ENCODE measurements around the gene KRTAP12-2.

The KRTAP12-2 gene

GRCh38 chr21:44711327-44712202 is 44.8 kb upstream of the KRTAP12-2 start, which contains the start of gene TSPEAR:
TSPEAR (minus strand) TSS chr21:44711572; CDS start chr21:44711514, 58 bp downstream.
- ChIA-PET CTCF (interaction anchor here (1.4 kb wide), 1 partner anchor 82 kb away, joined by 5 read pairs; no protein-coding TSS in a partner anchor), POLR2A (no interaction called here)
- no peak for DNase-seq (ENCODE audit: low read depth, low spot score)
- TF ChIP-seq CTCF (IDR thresholded peaks at IDR 0.05; ENCODE audit: insufficient read depth, low read length, missing control alignments), result no peak
- H3K4me3 ChIP-seq (ENCODE audit: low read depth, low read length), result no peak within 1 kb of the TSS

GRCh38 chr21:44710756-44711326 is 44.1 kb upstream of the KRTAP12-2 start:
- no peak for DNase-seq (ENCODE audit: low read depth, low spot score)
- POLR2A ChIA-PET, result no interaction called here
- CTCF ChIA-PET, result interaction anchor here (1.4 kb wide), 1 partner anchor 82 kb away, joined by 5 read pairs; no protein-coding TSS in a partner anchor
- TF ChIP-seq CTCF (IDR thresholded peaks at IDR 0.05; ENCODE audit: insufficient read depth, low read length, missing control alignments), result no peak
- H3K4me3 ChIP-seq (ENCODE audit: low read depth, low read length), result no peak overlapping the region

GRCh38 chr21:44710294-44710665 is 43.6 kb upstream of the KRTAP12-2 start:
- no peak for DNase-seq (ENCODE audit: low read depth, low spot score)
- ChIA-PET CTCF (interaction anchor here (1.4 kb wide), 1 partner anchor 83 kb away, joined by 5 read pairs; no protein-coding TSS in a partner anchor), POLR2A (no interaction called here)
- TF ChIP-seq CTCF (IDR thresholded peaks at IDR 0.05; ENCODE audit: insufficient read depth, low read length, missing control alignments), result no peak
- H3K4me3 ChIP-seq (ENCODE audit: low read depth, low read length), result no peak overlapping the region

GRCh38 chr21:44709426-44710293 is 42.9 kb upstream of the KRTAP12-2 start:
- CTCF ChIA-PET, result interaction anchor here (1.4 kb wide), 1 partner anchor 84 kb away, joined by 5 read pairs; no protein-coding TSS in a partner anchor
- TF ChIP-seq CTCF (IDR thresholded peaks at IDR 0.05; ENCODE audit: insufficient read depth, low read length, missing control alignments), result no peak
- DNase-seq (ENCODE audit: low read depth, low spot score), result no peak
- H3K4me3 ChIP-seq (ENCODE audit: low read depth, low read length), result no peak overlapping the region
- POLR2A ChIA-PET, result no interaction called here

GRCh38 chr21:44708866-44709425 is 42.2 kb upstream of the KRTAP12-2 start:
- ChIA-PET CTCF (no interaction called here), POLR2A (no interaction called here)
- no peak for DNase-seq (ENCODE audit: low read depth, low spot score)
- H3K4me3 ChIP-seq (ENCODE audit: low read depth, low read length), result no peak overlapping the region
- no peak for TF ChIP-seq CTCF (IDR thresholded peaks at IDR 0.05; ENCODE audit: insufficient read depth, low read length, missing control alignments)
